GM18858 (cell line): ENCODE measurements around the gene CECR2.

Experiments
- ATAC-seq: cut with Tn5 transposase; IDR thresholded peaks from one replicate; pipeline ENCODE4 v1.9.1; 2021; ENCODE audit not compliant: unreplicated experiment

The CECR2 gene

GRCh38 chr22:17366830-17367229, 2.4 kb upstream of the CECR2 start:
- no peak for ATAC-seq

- no peak for ATAC-seq
Measured at GRCh38 chr22:17368144-17368543, 1.1 kb upstream of the CECR2 start.

DNA sequence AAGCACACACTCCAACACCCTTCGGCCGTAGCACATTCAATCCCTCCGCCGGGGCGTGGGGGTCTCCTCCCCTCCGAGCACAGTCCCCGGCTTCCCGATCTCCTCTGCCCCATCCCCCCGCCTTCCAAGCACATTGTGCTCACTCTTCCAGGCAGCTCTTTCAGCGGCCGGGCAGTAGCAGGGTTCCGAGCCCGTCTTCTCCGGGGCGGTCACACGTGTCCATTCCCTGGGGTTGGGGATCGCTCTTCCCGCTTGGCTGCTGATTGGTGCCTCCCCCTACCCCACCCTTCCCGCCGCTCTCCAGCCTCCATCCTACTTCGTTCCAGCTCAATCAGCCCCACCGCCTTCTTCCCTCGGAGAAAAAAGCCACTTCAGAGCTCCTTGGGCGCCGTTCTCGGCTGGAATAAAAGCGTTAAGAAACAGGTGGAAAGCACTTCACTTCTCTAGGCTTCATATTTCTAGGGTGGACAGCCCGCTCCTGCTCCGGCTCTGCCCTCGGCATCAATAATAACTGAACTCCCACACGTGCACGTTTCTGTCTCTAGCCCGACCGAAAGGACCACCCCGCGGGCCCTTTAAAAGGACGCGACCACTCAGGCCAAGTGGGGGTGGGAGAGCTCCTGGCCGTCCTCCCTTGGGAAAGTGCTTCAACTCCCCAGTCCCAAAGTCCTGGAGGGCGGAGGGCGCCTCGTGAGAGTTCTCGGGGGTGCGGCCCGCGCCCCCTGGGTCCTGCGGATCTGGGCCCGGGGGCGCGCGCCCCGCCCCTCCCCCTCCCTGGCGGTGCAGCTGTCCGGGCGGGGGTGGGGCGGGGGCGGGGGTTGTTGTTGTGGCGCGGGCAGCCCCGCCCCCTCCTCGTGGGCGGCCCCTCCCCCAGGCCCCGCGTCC, 464 bp upstream of the CECR2 start:
- ATAC-seq: no peak

DNA sequence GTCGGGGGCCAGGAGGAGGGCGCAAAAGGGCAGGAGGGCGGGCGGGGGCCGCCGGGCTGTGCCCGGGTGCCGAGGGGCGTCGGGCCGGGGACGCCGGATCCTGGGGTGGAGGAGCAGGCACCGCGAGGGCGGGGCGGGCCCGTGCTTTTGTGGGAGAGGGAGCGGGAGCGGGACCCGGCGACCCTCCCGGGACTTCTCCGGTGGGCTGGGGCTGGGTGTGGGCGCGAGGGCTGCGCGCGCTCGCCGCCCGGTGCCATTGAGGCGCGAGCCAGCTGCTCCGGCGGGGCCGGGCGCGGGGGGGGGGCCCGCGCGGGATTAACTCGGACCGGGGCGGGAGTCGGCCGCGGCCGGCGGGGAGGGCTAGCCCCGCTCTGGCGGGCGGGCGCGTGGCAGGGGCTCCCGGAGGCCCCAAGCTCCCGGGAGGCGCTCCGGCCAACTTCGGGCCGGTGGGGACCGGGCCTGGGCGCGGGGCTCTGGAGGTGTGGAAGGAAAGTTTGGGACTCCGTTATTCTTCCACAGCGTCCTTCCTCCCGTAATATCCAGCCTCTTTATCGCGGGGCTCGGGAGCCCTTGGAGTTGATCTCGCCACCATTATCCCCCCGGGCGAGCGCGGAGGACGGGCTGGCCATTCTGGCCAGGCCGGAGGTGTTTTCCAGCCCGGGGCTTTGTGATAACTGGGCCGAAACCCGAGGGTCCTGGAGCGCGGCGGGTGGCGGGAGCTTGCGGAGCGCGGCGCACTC, 936 bp downstream of the CECR2 start:
- no peak for ATAC-seq

DNA sequence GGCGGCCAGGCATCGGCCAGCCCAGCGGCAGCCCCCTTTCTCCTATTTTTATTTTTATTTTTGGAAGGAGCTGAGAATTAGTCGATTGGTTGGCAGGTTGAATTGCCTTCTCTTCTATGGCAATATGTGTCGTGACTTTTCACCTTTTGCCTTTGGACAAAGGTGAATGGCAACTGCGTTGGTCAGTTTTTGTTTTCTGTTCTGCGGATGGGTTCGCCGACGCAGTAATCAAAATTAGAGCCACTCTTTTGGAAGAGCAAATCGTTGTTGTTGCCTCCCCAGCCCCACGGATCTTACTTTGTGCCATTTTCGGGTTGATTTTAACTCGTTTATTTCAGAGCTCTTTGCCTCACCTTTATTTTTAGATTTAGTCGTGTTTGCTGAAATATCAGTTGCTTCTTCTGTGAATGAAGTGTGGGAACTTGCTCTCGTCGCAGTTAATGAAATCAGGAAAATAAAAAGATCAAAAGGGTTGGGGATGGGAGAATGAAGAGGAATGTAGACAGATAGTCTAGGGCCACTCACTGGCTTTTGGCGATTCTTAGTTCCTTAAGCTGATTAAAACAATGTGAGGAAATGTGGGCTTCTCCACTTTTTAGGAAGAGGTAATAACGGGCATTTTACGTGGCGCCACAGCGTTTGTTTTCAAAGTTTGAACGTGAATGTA, 1.6 kb downstream of the CECR2 start:
- no peak for ATAC-seq

- no peak for ATAC-seq
Measured at GRCh38 chr22:17371448-17371847, 2.2 kb downstream of the CECR2 start.

DNA sequence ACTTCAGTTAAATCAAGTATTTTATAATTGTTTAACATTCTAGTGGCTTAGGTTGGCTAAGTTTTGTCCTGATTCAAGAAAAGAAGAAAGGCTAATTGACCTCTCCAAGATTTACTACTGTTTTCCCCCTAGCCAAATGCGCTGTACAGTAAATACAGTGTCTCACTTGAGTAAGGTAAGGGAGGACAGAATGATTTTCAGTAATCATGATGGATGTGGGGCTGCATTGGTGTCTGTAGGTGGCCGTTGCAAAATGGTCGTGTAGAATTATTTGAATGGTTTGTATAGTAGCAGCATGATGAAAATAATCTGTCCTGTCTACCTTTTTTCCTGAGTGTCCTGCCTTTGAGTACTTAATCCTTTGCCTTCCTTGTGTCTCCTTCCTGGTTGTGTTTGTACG, 4.6 kb downstream of the CECR2 start:
- no peak for ATAC-seq

- no peak for ATAC-seq
Measured at GRCh38 chr22:17375914-17376614, 6.8 kb downstream of the CECR2 start.

- ATAC-seq: no peak
Measured at GRCh38 chr22:17376950-17377349, 7.7 kb downstream of the CECR2 start.

DNA sequence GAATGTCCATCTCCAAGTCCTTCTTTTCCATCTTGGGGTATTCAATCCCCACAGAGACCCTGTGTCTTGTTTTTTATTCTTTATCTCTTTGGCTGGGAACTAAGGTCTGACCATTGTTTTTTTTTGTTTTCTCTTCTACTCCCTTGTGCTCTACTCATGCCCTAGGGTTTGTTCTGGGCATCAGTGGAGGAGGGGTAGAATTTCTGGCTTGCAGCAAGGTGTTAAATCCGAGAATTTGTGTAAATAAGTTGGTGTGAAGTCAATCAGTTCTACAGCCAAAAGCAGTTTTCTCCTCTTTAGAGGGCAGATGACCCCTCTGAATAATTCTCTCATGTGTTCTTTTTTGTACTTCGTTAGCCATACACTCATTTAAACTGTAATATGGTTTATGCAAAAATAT, 10.7 kb downstream of the CECR2 start:
- no peak for ATAC-seq

GRCh38 chr22:17380359-17381087, 11.3 kb downstream of the CECR2 start:
- ATAC-seq: no peak

GRCh38 chr22:17381192-17381913, 12.1 kb downstream of the CECR2 start:
- ATAC-seq: no peak

DNA sequence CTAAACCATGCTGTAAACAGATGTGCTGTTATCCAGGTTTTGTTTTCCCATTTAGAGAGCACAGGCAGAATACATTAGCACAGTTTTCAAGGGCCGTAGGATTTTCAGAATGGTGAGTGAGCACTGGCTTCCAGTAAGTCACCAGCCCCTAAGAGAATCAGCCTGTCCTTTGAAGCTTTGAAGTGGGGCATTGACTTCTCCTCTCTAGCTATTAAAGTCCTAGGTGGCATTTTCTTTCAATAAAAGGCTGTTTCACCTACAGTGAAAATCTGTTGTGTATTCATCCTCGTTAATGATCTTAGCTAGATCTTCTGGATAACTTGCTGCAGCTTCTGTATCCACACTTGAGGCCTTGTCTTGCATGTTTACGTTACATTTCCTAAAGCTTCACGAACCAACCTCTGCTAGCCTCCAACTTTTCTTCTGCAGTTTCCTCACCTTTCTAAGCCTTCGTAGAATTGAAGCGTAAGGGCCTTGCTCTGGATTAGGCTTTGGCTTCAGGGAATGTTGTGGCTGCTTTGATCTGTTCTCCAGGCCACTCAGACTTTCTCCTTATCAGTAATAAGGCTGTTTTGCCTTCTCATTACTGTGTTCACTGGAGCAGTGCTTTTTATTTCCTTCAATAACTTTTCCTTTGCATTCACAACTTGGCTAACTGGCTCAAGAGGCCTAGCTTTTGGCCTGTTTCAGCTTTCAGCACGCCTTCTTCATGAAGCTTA, 15.5 kb downstream of the CECR2 start:
- no peak for ATAC-seq

- ATAC-seq: no peak
Measured at GRCh38 chr22:17387356-17387755, 18.1 kb downstream of the CECR2 start.

DNA sequence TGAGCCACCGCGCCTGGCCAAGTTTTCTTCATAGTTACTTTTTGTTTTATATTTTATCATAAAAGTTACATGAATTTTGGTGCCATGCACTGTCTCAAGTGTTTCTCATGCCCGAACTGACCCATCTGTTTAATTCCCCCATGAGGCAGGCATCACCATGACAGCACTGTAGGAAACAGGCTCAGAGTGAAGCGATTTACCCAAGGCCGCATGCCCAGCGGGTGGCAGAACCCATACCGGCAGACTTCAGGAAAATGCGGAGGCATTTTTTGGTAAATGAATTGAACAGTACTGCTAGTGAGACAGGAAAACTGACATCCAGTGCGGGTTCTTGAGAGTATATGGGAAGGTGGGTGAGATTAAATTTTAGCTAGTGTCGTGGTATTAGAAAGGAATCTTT, 19.0 kb downstream of the CECR2 start:
- ATAC-seq: no peak

- no peak for ATAC-seq
Measured at GRCh38 chr22:17390087-17390486, 20.8 kb downstream of the CECR2 start.

GRCh38 chr22:17396516-17396915, 27.3 kb downstream of the CECR2 start:
- ATAC-seq: no peak

GRCh38 chr22:17397756-17398547, 28.7 kb downstream of the CECR2 start:
- no peak for ATAC-seq
